Upper lobe of left lung (tissue), 4 donors: Measurements from ENCODE around the gene CIAO2B.

Experiments
- EP300 ChIP-seq, 4 donors: sonication (generic); formaldehyde crosslinking; IDR thresholded peaks; one replicate each; pipeline ENCODE4 v1.5.1; 2017; ENCODE audit warnings: antibody characterized with exemption in 4 of 4, control low read depth in 2 of 4
- POLR2A ChIP-seq, 4 donors: fragments of 450-650 bp; IDR thresholded peaks; one replicate each; pipeline ENCODE4 v1.5.1; 2016 to 2017; ENCODE audit warnings: antibody characterized with exemption in 4 of 4, mild to moderate bottlenecking in 2 of 4
- POLR2AphosphoS5 ChIP-seq, 2 donors: sonication (generic); formaldehyde crosslinking; IDR thresholded peaks; one replicate each; pipeline ENCODE4 v1.5.1; 2017; ENCODE audit warnings: antibody characterized with exemption in 2 of 2
- TF ChIP-seq, protein P1 (sequence below), 6 experiments: fragments of 450-650 bp in 4 of 6; fragments of 200-600 bp in 2 of 6; sonication (generic) in 2 of 6; IDR thresholded peaks; one replicate each; pipeline ENCODE4 v1.5.1; 2016 to 2019; ENCODE audit warnings: antibody characterized with exemption in 6 of 6

DNA sequence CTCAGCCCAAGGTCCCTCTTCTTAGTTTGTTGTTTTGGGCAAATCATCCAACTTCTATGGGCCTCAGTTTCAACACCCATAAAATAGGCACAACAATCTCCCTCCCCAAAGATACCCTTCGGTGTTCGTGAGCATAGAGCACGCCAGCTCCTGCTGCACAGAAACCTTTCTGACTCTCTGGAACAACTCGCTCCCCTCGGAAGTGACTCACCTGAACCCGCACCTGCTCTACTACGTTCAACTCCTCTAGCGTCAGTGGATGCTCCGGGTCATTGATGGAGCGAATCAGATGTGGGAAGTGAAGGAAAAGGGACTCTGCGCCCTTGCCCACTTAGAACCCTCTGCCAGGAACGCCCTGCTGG is 445 bp downstream of the CIAO2B start:
- TF ChIP-seq POLR2A (IDR thresholded peaks at IDR 0.05) (no peak), EP300 (IDR thresholded peaks at IDR 0.05) (no peak), POLR2AphosphoS5 (IDR thresholded peaks at IDR 0.05) (no peak)
- TF ChIP-seq, protein P1, sequence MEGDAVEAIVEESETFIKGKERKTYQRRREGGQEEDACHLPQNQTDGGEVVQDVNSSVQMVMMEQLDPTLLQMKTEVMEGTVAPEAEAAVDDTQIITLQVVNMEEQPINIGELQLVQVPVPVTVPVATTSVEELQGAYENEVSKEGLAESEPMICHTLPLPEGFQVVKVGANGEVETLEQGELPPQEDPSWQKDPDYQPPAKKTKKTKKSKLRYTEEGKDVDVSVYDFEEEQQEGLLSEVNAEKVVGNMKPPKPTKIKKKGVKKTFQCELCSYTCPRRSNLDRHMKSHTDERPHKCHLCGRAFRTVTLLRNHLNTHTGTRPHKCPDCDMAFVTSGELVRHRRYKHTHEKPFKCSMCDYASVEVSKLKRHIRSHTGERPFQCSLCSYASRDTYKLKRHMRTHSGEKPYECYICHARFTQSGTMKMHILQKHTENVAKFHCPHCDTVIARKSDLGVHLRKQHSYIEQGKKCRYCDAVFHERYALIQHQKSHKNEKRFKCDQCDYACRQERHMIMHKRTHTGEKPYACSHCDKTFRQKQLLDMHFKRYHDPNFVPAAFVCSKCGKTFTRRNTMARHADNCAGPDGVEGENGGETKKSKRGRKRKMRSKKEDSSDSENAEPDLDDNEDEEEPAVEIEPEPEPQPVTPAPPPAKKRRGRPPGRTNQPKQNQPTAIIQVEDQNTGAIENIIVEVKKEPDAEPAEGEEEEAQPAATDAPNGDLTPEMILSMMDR (IDR thresholded peaks at IDR 0.05): no peak
